IMR-90 (cell line): ENCODE results near the gene FXYD1. TPM values are rescaled to one million over a fixed set of nuclear protein-coding genes. Genes with fewer than 3 reads are reported as not detected.

Experiments used
- microRNA-seq, 2 experiments: library from miRNA; stranded (forward) in 1 of 2; unstranded in 1 of 2; fragments of 10-50 nt in 1 of 2; fragments of <30 nt in 1 of 2; gene quantifications in 1 of 2; microRNA quantifications in 1 of 2; one replicate each; pipeline versions ENCODE3 to v1.1.0; 2013 to 2020; ENCODE audit not compliant: insufficient read depth in 1 of 2, insufficient read length in 1 of 2, unreplicated experiment in 1 of 2
- polyA plus RNA-seq, 3 experiments: library from polyadenylated mRNA; depleted of rRNA; stranded (reverse); fragments of >200 nt; gene quantifications; 2 replicates each; pipeline ENCODE4 v1.2.3, GENCODE V29; 2012; ENCODE audit warnings: low replicate concordance in 1 of 3
- small RNA-seq, 5 experiments: library from RNA; depleted of rRNA; stranded (forward); fragments of <200 nt; gene quantifications; one replicate each; pipeline ENCODE3, GENCODE V24; 2012
- total RNA-seq: library from RNA; depleted of rRNA; stranded (reverse); fragments of >200 nt; gene quantifications from 2 replicates; pipeline ENCODE4 v1.2.3, GENCODE V29; 2012; rRNA removed

FXYD1 gene
- total and polyA plus RNA-seq, 2 of the 4 experiments (the other 2 are of a cell fraction): 0.18 to 3.9 TPM

Small RNAs within 50 kb of the gene (microRNA-seq; reads per million reads assigned to microRNA genes)
- not detected for gene AC020907.2 (ENCODE audit: insufficient read depth, insufficient read length)

Small RNAs within 50 kb of the gene (small RNA-seq; reads per million reads assigned to genes)
- 0 reads per million in 5 experiments for gene AC020907.2

Other genes starting within 250 kb of the FXYD1 start
- 2.8 and 2.9 TPM in 2 replicates for gene ZNF30, start 211.9 kb upstream of the FXYD1 start, total RNA-seq
- 1.1 and 1.3 TPM in 2 replicates for gene ZNF30, start 211.9 kb upstream of the FXYD1 start, polyA plus RNA-seq (2012; rRNA removed)
- gene ZNF792, start 174.6 kb upstream of the FXYD1 start, total RNA-seq: 3.9 and 4.8 TPM in 2 replicates
- gene ZNF792, start 174.6 kb upstream of the FXYD1 start, polyA plus RNA-seq (2012; rRNA removed): 1.2 and 1.5 TPM in 2 replicates
- 11.1 and 11.4 TPM in 2 replicates for gene GRAMD1A, start 138.5 kb upstream of the FXYD1 start, total RNA-seq
- 63.0 and 65.2 TPM in 2 replicates for gene GRAMD1A, start 138.5 kb upstream of the FXYD1 start, polyA plus RNA-seq (2012; rRNA removed)
- 2.0 and 2.2 TPM in 2 replicates for gene SCN1B, start 108.4 kb upstream of the FXYD1 start, total RNA-seq
- gene SCN1B, start 108.4 kb upstream of the FXYD1 start, polyA plus RNA-seq (2012; rRNA removed): 9.6 and 10.6 TPM in 2 replicates
- gene HPN, start 97.1 kb upstream of the FXYD1 start, total RNA-seq: not detected in 2 replicates
- not detected in 2 replicates for gene HPN, start 97.1 kb upstream of the FXYD1 start, polyA plus RNA-seq (2012; rRNA removed)
- not detected in 2 replicates for gene FXYD3, start 23.0 kb upstream of the FXYD1 start, total RNA-seq
- not detected in 2 replicates for gene FXYD3, start 23.0 kb upstream of the FXYD1 start, polyA plus RNA-seq (2012; rRNA removed)
- gene LGI4, start 3.8 kb upstream of the FXYD1 start, total RNA-seq: not detected in 2 replicates
- gene LGI4, start 3.8 kb upstream of the FXYD1 start, polyA plus RNA-seq (2012; rRNA removed): 0.06 and 0.10 TPM in 2 replicates
- not detected in 2 replicates for gene FXYD7, start 4.4 kb downstream of the FXYD1 start, total RNA-seq
- 0.31 and 0.39 TPM in 2 replicates for gene FXYD7, start 4.4 kb downstream of the FXYD1 start, polyA plus RNA-seq (2012; rRNA removed)
- 45.8 and 53.6 TPM in 2 replicates for gene FXYD5, start 15.9 kb downstream of the FXYD1 start, total RNA-seq
- 245 and 287 TPM in 2 replicates for gene FXYD5, start 15.9 kb downstream of the FXYD1 start, polyA plus RNA-seq (2012; rRNA removed)
- gene FAM187B, start 89.9 kb downstream of the FXYD1 start, total RNA-seq: not detected in 2 replicates
- not detected in 2 replicates for gene FAM187B, start 89.9 kb downstream of the FXYD1 start, polyA plus RNA-seq (2012; rRNA removed)
- gene LSR, start 110.2 kb downstream of the FXYD1 start, total RNA-seq: 0.18 and 0.28 TPM in 2 replicates
- 0.44 and 0.98 TPM in 2 replicates for gene LSR, start 110.2 kb downstream of the FXYD1 start, polyA plus RNA-seq (2012; rRNA removed)
- gene USF2, start 130.1 kb downstream of the FXYD1 start, total RNA-seq: 21.3 and 27.5 TPM in 2 replicates
- gene USF2, start 130.1 kb downstream of the FXYD1 start, polyA plus RNA-seq (2012; rRNA removed): 65.6 and 82.5 TPM in 2 replicates
- under 0.01 TPM in 2 replicates for gene HAMP, start 143.7 kb downstream of the FXYD1 start, total RNA-seq
- gene HAMP, start 143.7 kb downstream of the FXYD1 start, polyA plus RNA-seq (2012; rRNA removed): not detected in 2 replicates
- gene MAG, start 153.3 kb downstream of the FXYD1 start, total RNA-seq: not detected in 2 replicates
- gene MAG, start 153.3 kb downstream of the FXYD1 start, polyA plus RNA-seq (2012; rRNA removed): not detected in 2 replicates
- 0.18 TPM in 1 of 2 replicates, not detected in the other for gene CD22, start 190.4 kb downstream of the FXYD1 start, total RNA-seq
- 0.22 TPM in 2 replicates for gene CD22, start 190.4 kb downstream of the FXYD1 start, polyA plus RNA-seq (2012; rRNA removed)
- not detected in 2 replicates for gene FFAR1, start 209.1 kb downstream of the FXYD1 start, total RNA-seq
- gene FFAR1, start 209.1 kb downstream of the FXYD1 start, polyA plus RNA-seq (2012; rRNA removed): not detected in 2 replicates
- gene FFAR3, start 219.6 kb downstream of the FXYD1 start, total RNA-seq: not detected in 2 replicates
- not detected in 2 replicates for gene FFAR3, start 219.6 kb downstream of the FXYD1 start, polyA plus RNA-seq (2012; rRNA removed)
- gene GPR42, start 232.2 kb downstream of the FXYD1 start, total RNA-seq: not detected in 2 replicates
- gene GPR42, start 232.2 kb downstream of the FXYD1 start, polyA plus RNA-seq (2012; rRNA removed): not detected in 2 replicates